Measurements from ENCODE around the gene MVK.

GRCh38 chr12:109563291-109564284 is 10.0 kb upstream of the MVK start:
- TF ChIP-seq, protein P1, sequence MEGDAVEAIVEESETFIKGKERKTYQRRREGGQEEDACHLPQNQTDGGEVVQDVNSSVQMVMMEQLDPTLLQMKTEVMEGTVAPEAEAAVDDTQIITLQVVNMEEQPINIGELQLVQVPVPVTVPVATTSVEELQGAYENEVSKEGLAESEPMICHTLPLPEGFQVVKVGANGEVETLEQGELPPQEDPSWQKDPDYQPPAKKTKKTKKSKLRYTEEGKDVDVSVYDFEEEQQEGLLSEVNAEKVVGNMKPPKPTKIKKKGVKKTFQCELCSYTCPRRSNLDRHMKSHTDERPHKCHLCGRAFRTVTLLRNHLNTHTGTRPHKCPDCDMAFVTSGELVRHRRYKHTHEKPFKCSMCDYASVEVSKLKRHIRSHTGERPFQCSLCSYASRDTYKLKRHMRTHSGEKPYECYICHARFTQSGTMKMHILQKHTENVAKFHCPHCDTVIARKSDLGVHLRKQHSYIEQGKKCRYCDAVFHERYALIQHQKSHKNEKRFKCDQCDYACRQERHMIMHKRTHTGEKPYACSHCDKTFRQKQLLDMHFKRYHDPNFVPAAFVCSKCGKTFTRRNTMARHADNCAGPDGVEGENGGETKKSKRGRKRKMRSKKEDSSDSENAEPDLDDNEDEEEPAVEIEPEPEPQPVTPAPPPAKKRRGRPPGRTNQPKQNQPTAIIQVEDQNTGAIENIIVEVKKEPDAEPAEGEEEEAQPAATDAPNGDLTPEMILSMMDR (IDR thresholded peaks at IDR 0.05) = no peak
- no peak for TF ChIP-seq POLR2A (IDR thresholded peaks at IDR 0.05)
